Measurements from ENCODE around the gene FNDC10.
"Not testable (repeated sequence)": the region's sequence is repeated elsewhere in the genome, so short reads cannot be mapped to it uniquely, and the experiment has no call there.

Gene FNDC10

GRCh38 chr1:1567152-1567875 lies 32.6 kb downstream of the FNDC10 start:
- no peak for DNase-seq (ENCODE audit: low read depth in 2 of 2)

- DNase-seq (ENCODE audit: low read depth in 2 of 2): no peak
Measured at GRCh38 chr1:1565340-1565739, 34.6 kb downstream of the FNDC10 start.

- DNase-seq (ENCODE audit: low read depth in 2 of 2): no peak
Measured at GRCh38 chr1:1564268-1564667, 35.7 kb downstream of the FNDC10 start.

- no peak for DNase-seq (ENCODE audit: low read depth in 2 of 2)
Measured at GRCh38 chr1:1563688-1564087, 36.2 kb downstream of the FNDC10 start.

- DNase-seq (ENCODE audit: low read depth in 2 of 2): no peak
Measured at GRCh38 chr1:1562556-1563195, 37.3 kb downstream of the FNDC10 start.

GRCh38 chr1:1561801-1562470 lies 38.0 kb downstream of the FNDC10 start:
- no peak for DNase-seq (ENCODE audit: low read depth in 2 of 2)

GRCh38 chr1:1560178-1560577 lies 39.8 kb downstream of the FNDC10 start:
- no peak for DNase-seq (ENCODE audit: low read depth in 2 of 2)

- no peak for DNase-seq (ENCODE audit: low read depth in 2 of 2)
Measured at GRCh38 chr1:1559066-1559465, 40.9 kb downstream of the FNDC10 start.

- DNase-seq (ENCODE audit: low read depth in 2 of 2): no peak
Measured at GRCh38 chr1:1558591-1558990, 41.3 kb downstream of the FNDC10 start.

- not testable (repeated sequence) for DNase-seq (ENCODE audit: low read depth in 2 of 2)
Measured at GRCh38 chr1:1557688-1558087, 42.2 kb downstream of the FNDC10 start.

- not testable (repeated sequence) for DNase-seq (ENCODE audit: low read depth in 2 of 2)
Measured at GRCh38 chr1:1556961-1557360, 43.0 kb downstream of the FNDC10 start.

- no peak for DNase-seq (ENCODE audit: low read depth in 2 of 2)
Measured at GRCh38 chr1:1556505-1556904, 43.4 kb downstream of the FNDC10 start.

- no peak for DNase-seq (ENCODE audit: low read depth in 2 of 2)
Measured at GRCh38 chr1:1554926-1555915, 44.7 kb downstream of the FNDC10 start.

- DNase-seq (ENCODE audit: low read depth in 2 of 2): no peak
Measured at GRCh38 chr1:1554550-1554925, 45.4 kb downstream of the FNDC10 start.

- no peak for DNase-seq (ENCODE audit: low read depth in 2 of 2)
Measured at GRCh38 chr1:1553821-1554494, 46.0 kb downstream of the FNDC10 start.

GRCh38 chr1:1552263-1552639 lies 47.7 kb downstream of the FNDC10 start:
- DNase-seq (ENCODE audit: low read depth in 2 of 2): no peak

GRCh38 chr1:1551524-1552262 lies 48.2 kb downstream of the FNDC10 start:
- no peak for DNase-seq (ENCODE audit: low read depth in 2 of 2)

GRCh38 chr1:1550591-1551432 lies 49.1 kb downstream of the FNDC10 start:
- no peak for DNase-seq (ENCODE audit: low read depth in 2 of 2)

- no peak for DNase-seq (ENCODE audit: low read depth in 2 of 2)
Measured at GRCh38 chr1:1550087-1550486, 49.8 kb downstream of the FNDC10 start.

- no peak for DNase-seq (ENCODE audit: low read depth in 2 of 2)
Measured at GRCh38 chr1:1548591-1548990, 51.3 kb downstream of the FNDC10 start.
